Measurements from ENCODE around the gene SULT1C4.
"Not testable (repeated sequence)": the region's sequence is repeated elsewhere in the genome, so short reads cannot be mapped to it uniquely, and the experiment has no call there.

The SULT1C4 gene

GRCh38 chr2:108377815-108378630 lies at the start of gene SULT1C4:
Gene SULT1C4 (plus strand): TSS chr2:108377954. CDS start chr2:108378338, 384 bp downstream.
- no peak for DNase-seq (ENCODE audit: extremely low read depth in 1 of 2, low read depth in 1 of 2)

- no peak for DNase-seq (ENCODE audit: extremely low read depth in 1 of 2, low read depth in 1 of 2)
These were observed 48.0 kb upstream of the SULT1C4 start for GRCh38 chr2:108329771-108330170.

GRCh38 chr2:108330979-108331378 lies 46.8 kb upstream of the SULT1C4 start:
- DNase-seq (ENCODE audit: extremely low read depth in 1 of 2, low read depth in 1 of 2), result no peak

GRCh38 chr2:108345951-108346350 lies 31.8 kb upstream of the SULT1C4 start:
- DNase-seq (ENCODE audit: extremely low read depth in 1 of 2, low read depth in 1 of 2), result no peak

- DNase-seq (ENCODE audit: extremely low read depth in 1 of 2, low read depth in 1 of 2), result no peak
These were observed 30.9 kb upstream of the SULT1C4 start for GRCh38 chr2:108346827-108347226.

- no peak for DNase-seq (ENCODE audit: extremely low read depth in 1 of 2, low read depth in 1 of 2)
These were observed 30.0 kb upstream of the SULT1C4 start for GRCh38 chr2:108347786-108348185.

- no peak for DNase-seq (ENCODE audit: extremely low read depth in 1 of 2, low read depth in 1 of 2)
These were observed 28.8 kb upstream of the SULT1C4 start for GRCh38 chr2:108348816-108349570.

GRCh38 chr2:108349571-108349928 lies 28.2 kb upstream of the SULT1C4 start:
- DNase-seq (ENCODE audit: extremely low read depth in 1 of 2, low read depth in 1 of 2), result no peak

- no peak for DNase-seq (ENCODE audit: extremely low read depth in 1 of 2, low read depth in 1 of 2)
These were observed 25.9 kb upstream of the SULT1C4 start for GRCh38 chr2:108351889-108352288.

- DNase-seq (ENCODE audit: extremely low read depth in 1 of 2, low read depth in 1 of 2), result no peak
These were observed 23.6 kb upstream of the SULT1C4 start for GRCh38 chr2:108354136-108354535.

- no peak for DNase-seq (ENCODE audit: extremely low read depth in 1 of 2, low read depth in 1 of 2)
These were observed 21.6 kb upstream of the SULT1C4 start for GRCh38 chr2:108355906-108356734.

- not testable (repeated sequence) for DNase-seq (ENCODE audit: extremely low read depth in 1 of 2, low read depth in 1 of 2)
These were observed 18.4 kb upstream of the SULT1C4 start for GRCh38 chr2:108359336-108359735.

- DNase-seq (ENCODE audit: extremely low read depth in 1 of 2, low read depth in 1 of 2), result no peak
These were observed 16.8 kb upstream of the SULT1C4 start for GRCh38 chr2:108360776-108361468.

GRCh38 chr2:108363024-108363907 lies 14.5 kb upstream of the SULT1C4 start:
- DNase-seq (ENCODE audit: extremely low read depth in 1 of 2, low read depth in 1 of 2), result no peak

GRCh38 chr2:108363908-108364225 lies 13.9 kb upstream of the SULT1C4 start:
- DNase-seq (ENCODE audit: extremely low read depth in 1 of 2, low read depth in 1 of 2), result no peak

- DNase-seq (ENCODE audit: extremely low read depth in 1 of 2, low read depth in 1 of 2), result no peak
These were observed 13.0 kb upstream of the SULT1C4 start for GRCh38 chr2:108364676-108365297.

GRCh38 chr2:108365656-108366055 lies 12.1 kb upstream of the SULT1C4 start:
- no peak for DNase-seq (ENCODE audit: extremely low read depth in 1 of 2, low read depth in 1 of 2)

- no peak for DNase-seq (ENCODE audit: extremely low read depth in 1 of 2, low read depth in 1 of 2)
These were observed 10.7 kb upstream of the SULT1C4 start for GRCh38 chr2:108367014-108367413.

- DNase-seq (ENCODE audit: extremely low read depth in 1 of 2, low read depth in 1 of 2), result no peak
These were observed 10.1 kb upstream of the SULT1C4 start for GRCh38 chr2:108367561-108368175.

Data from activated CD8-positive, alpha-beta memory T cell treated with anti-CD3 and anti-CD28 coated beads for 1 hour (primary cell).